ENCODE measurements around the gene OTC. TPM values are rescaled to one million over a fixed set of nuclear protein-coding genes. Genes with fewer than 3 reads are reported as not detected.

OTC gene
- total RNA-seq, 1 experiment from 2014 or later: not detected

DNA sequence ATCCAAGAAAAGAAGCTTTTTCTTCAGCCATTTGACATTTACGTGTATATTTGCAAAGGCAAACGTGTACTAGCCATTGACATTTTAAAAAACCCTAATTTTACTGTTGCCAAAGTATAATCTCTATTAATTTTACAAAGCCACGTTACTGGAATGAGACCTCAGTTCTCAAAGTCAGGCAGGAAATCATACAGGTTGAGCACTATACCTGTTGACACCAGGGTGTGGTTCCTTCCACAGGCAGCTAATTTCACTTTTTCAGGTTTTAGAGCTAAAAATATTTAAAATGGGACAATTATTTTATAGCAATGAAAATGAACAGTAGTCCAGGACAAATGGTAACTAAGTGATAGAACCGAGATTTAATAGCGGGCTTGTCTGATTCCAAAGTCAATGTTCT, 31.6 kb upstream of the OTC start:
- no peaks in the 10 kb centered on the region for H4K20me1 ChIP-seq (ENCODE audit: insufficient read depth)
- no peak overlapping the region for H3K4me3 ChIP-seq (replicated peaks in 1 of 2; ENCODE audit: low read depth in 1 of 2, low read length in 2 of 2)
- no peak overlapping the region for H3K27ac ChIP-seq (ENCODE audit: low read depth, low read length)
- ATAC-seq (no peak), DNase-seq (ENCODE audit: low read depth, low spot score) (no peak)
- no peaks in the 10 kb centered on the region for H3K27me3 ChIP-seq (ENCODE audit: insufficient read depth, low read length)
- TF ChIP-seq TCF7L2 (IDR thresholded peaks at IDR 0.05; ENCODE audit: borderline replicate concordance, extremely low read depth, insufficient read depth, insufficient read length): no peak
- TF ChIP-seq, protein P1, sequence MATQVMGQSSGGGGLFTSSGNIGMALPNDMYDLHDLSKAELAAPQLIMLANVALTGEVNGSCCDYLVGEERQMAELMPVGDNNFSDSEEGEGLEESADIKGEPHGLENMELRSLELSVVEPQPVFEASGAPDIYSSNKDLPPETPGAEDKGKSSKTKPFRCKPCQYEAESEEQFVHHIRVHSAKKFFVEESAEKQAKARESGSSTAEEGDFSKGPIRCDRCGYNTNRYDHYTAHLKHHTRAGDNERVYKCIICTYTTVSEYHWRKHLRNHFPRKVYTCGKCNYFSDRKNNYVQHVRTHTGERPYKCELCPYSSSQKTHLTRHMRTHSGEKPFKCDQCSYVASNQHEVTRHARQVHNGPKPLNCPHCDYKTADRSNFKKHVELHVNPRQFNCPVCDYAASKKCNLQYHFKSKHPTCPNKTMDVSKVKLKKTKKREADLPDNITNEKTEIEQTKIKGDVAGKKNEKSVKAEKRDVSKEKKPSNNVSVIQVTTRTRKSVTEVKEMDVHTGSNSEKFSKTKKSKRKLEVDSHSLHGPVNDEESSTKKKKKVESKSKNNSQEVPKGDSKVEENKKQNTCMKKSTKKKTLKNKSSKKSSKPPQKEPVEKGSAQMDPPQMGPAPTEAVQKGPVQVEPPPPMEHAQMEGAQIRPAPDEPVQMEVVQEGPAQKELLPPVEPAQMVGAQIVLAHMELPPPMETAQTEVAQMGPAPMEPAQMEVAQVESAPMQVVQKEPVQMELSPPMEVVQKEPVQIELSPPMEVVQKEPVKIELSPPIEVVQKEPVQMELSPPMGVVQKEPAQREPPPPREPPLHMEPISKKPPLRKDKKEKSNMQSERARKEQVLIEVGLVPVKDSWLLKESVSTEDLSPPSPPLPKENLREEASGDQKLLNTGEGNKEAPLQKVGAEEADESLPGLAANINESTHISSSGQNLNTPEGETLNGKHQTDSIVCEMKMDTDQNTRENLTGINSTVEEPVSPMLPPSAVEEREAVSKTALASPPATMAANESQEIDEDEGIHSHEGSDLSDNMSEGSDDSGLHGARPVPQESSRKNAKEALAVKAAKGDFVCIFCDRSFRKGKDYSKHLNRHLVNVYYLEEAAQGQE (IDR thresholded peaks at IDR 0.05; ENCODE audit: low read depth): no peak
- TF ChIP-seq RAD21 (IDR thresholded peaks at IDR 0.05; ENCODE audit: low read depth): no peak
- TF ChIP-seq CBX3 (IDR thresholded peaks at IDR 0.05; ENCODE audit: low read depth): no peak
- no peak for TF ChIP-seq EZH2 (IDR thresholded peaks at IDR 0.05)
- TF ChIP-seq EZH2phosphoT487 (IDR thresholded peaks at IDR 0.05; ENCODE audit: borderline replicate concordance): no peak
- no peak for TF ChIP-seq JUND (IDR thresholded peaks at IDR 0.05)
- TF ChIP-seq, protein P2, sequence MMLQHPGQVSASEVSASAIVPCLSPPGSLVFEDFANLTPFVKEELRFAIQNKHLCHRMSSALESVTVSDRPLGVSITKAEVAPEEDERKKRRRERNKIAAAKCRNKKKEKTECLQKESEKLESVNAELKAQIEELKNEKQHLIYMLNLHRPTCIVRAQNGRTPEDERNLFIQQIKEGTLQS (IDR thresholded peaks at IDR 0.05): no peak
- TF ChIP-seq SP1 (IDR thresholded peaks at IDR 0.05; ENCODE audit: low read depth): no peak
- TF ChIP-seq YY1 (IDR thresholded peaks at IDR 0.05; ENCODE audit: extremely low read depth, insufficient replicate concordance, low read depth, low read length): no peak
- H3K9me3 ChIP-seq (ENCODE audit: control insufficient read depth in 1 of 2, insufficient read depth in 1 of 2, low read depth in 1 of 2, low read length in 2 of 2): no peaks in the 10 kb centered on the region
- CTCF ChIA-PET: no interaction called here
- RAD21 ChIA-PET (ENCODE audit: low non-redundant PET in 1 of 2, low total read pairs in 2 of 2, uncharacterized antibody in 2 of 2, unreplicated experiment in 2 of 2): no interaction called here
- no peak overlapping the region for H3K4me2 ChIP-seq (ENCODE audit: low read length)
- no peak overlapping the region for H3K9ac ChIP-seq (ENCODE audit: low read length)
- H3K4me1 ChIP-seq (ENCODE audit: control insufficient read depth in 1 of 2, insufficient read depth in 2 of 2, low read length in 2 of 2): no peaks in the 10 kb centered on the region
- H3K79me2 ChIP-seq (ENCODE audit: insufficient read depth, low read length): peaks cover 9% of the 10 kb centered on the region; the same call in 1 of the 2 replicates
- no peaks in the 10 kb centered on the region for H3K9me2 ChIP-seq (ENCODE audit: insufficient read depth)
- no peaks in the 10 kb centered on the region for H3K36me3 ChIP-seq (ENCODE audit: control insufficient read depth in 1 of 2, insufficient read depth in 2 of 2, low read length in 2 of 2)
- H2AFZ ChIP-seq (ENCODE audit: low read depth, low read length, poor library complexity, severe bottlenecking): no peak overlapping the region
- no TSS peak for BruUV-seq (replicated peaks)
- POLR2A ChIA-PET: no interaction called here
- intact Hi-C loops (cut with micrococcal nuclease): no loop called here

All from HCT116 (cell line).